K562 (cell line): ENCODE data around the gene OPA3. TPM values are rescaled to one million over a fixed set of nuclear protein-coding genes. Genes with fewer than 3 reads are reported as not detected.
A peak's percentile ranks its signal among the peaks of the same experiment; 100 is the strongest.

Experiments
- ATF1 ChIP-seq, 2 experiments: fragments of 450-650 bp in 1 of 2; IDR thresholded peaks; 2 replicates each; pipeline ENCODE4 v1.6.1; 2016; ENCODE audit warnings: missing compliant biosample characterization in 1 of 2, missing genetic modification characterization in 1 of 2
- CREB3 ChIP-seq: fragments of 450-650 bp; conservative IDR thresholded peaks from 2 replicates; pipeline ENCODE4 v1.6.1; 2016; ENCODE audit warnings: missing genetic modification characterization, low read depth, mild to moderate bottlenecking, missing compliant biosample characterization, moderate library complexity
- FOXA3 ChIP-seq, 2 experiments: fragments of 450-650 bp in 1 of 2; sonication (generic) in 1 of 2; formaldehyde crosslinking; IDR thresholded peaks in 1 of 2; conservative IDR thresholded peaks in 1 of 2; 2 replicates each; pipeline versions ENCODE4 v1.4.0 to v1.8.0; 2020 to 2022; ENCODE audit warnings: mild to moderate bottlenecking in 2 of 2, missing genetic modification reagents in 1 of 2
- HMGXB4 ChIP-seq: sonication (generic); formaldehyde crosslinking; IDR thresholded peaks from 2 replicates; pipeline ENCODE4 v1.8.1; 2023; ENCODE audit warnings: mild to moderate bottlenecking, missing genetic modification reagents
- NELFE ChIP-seq: IDR thresholded peaks from 2 replicates; pipeline ENCODE4 v1.6.1; 2011; ENCODE audit warnings: mild to moderate bottlenecking; ENCODE audit not compliant: insufficient read depth, insufficient read length
- NUFIP1 ChIP-seq: fragments of 450-650 bp; IDR thresholded peaks from 2 replicates; pipeline ENCODE4 v1.6.1; 2018; ENCODE audit not compliant: partially characterized antibody
- SRF ChIP-seq, 2 experiments: fragments of 250-450, 450-650 bp in 1 of 2; sonication (Bioruptor Pico) in 1 of 2; sonication (generic) in 1 of 2; formaldehyde crosslinking; IDR thresholded peaks; 2 replicates each; pipeline versions ENCODE4 v1.5.0 to v1.5.1; 2020 to 2022; ENCODE audit warnings: mild to moderate bottlenecking in 1 of 2, missing genetic modification reagents in 1 of 2
- TAF7 ChIP-seq: fragments of 450-650 bp; IDR thresholded peaks from 2 replicates; pipeline ENCODE4 v1.6.1; 2016; ENCODE audit warnings: missing genetic modification characterization, missing compliant biosample characterization
- ZNF121 ChIP-seq: sonication (generic); formaldehyde crosslinking; conservative IDR thresholded peaks from 2 replicates; pipeline ENCODE4 v1.8.0; 2022; ENCODE audit warnings: missing genetic modification reagents
- ZNF165 ChIP-seq: fragments of 250-450 bp; sonication (Bioruptor Pico); IDR thresholded peaks from 2 replicates; pipeline ENCODE4 v1.4.0; 2020; ENCODE audit warnings: borderline replicate concordance
- ZNF583 ChIP-seq: fragments of 250-450 bp; sonication (Bioruptor Pico); IDR thresholded peaks from 2 replicates; pipeline ENCODE4 v1.4.0; 2020
- ZNF695 ChIP-seq: fragments of 450-650 bp; formaldehyde crosslinking; IDR thresholded peaks from 2 replicates; pipeline ENCODE4 v1.4.0; 2020; ENCODE audit warnings: mild to moderate bottlenecking, moderate library complexity
- polyA plus RNA-seq, 8 experiments: library from polyadenylated mRNA; depleted of rRNA in 4 of 8; stranded (reverse) in 5 of 8; unstranded in 3 of 8; fragments of >200 nt; fragmentation: Nextera tagmentation in 2 of 8; fragmentation: Illumina TruSeq in 1 of 8; extraction: Ambion mirVana in 2 of 8; extraction: Trizol in 1 of 8; gene quantifications; 2 replicates each; pipeline versions ENCODE4 v1.2.1 to v1.2.3, GENCODE V29; 2011 to 2014; ENCODE audit warnings: inconsistent platforms in 1 of 8, missing spikeins in 1 of 8
- total RNA-seq, 7 experiments: library from RNA; depleted of rRNA in 6 of 7; stranded (reverse); fragments of >200 nt in 6 of 7; fragmentation: Illumina TruSeq in 2 of 7; extraction: Trizol in 2 of 7; gene quantifications; 2 replicates each; pipeline versions ENCODE4 v1.2.1 to v1.2.3, GENCODE V29; 2011 to 2021; ENCODE audit warnings: low replicate concordance in 1 of 7
- TF ChIP-seq, protein P1 (sequence below): conservative IDR thresholded peaks from 2 replicates; pipeline ENCODE4 v1.6.1; 2011; ENCODE audit warnings: low read depth, mild to moderate bottlenecking, low read length; ENCODE audit not compliant: control insufficient read depth

OPA3 gene
- total and polyA plus RNA-seq, 9 of the 15 experiments (the other 6 are each of a cell fraction or from before 2014, with no cell fraction given): 1.4 to 18.8 (median 9.0) TPM

- peak in 1 of 2 experiments; percentile 68; a peak in 2 of 4 replicates for TF ChIP-seq SRF (CRISPR knock-in tag; IDR thresholded peaks at IDR 0.05)
- TF ChIP-seq HMGXB4 (CRISPR knock-in tag): peak; percentile 86; the same call in 1 of the 2 replicates
- peak in 1 of 2 experiments; percentile 55; a peak in 2 of 4 replicates for TF ChIP-seq FOXA3 (CRISPR knock-in tag; conservative IDR thresholded peaks at IDR 0.05 in 1 of 2, IDR thresholded peaks at IDR 0.05 in 1 of 2)
- TF ChIP-seq, protein P1, sequence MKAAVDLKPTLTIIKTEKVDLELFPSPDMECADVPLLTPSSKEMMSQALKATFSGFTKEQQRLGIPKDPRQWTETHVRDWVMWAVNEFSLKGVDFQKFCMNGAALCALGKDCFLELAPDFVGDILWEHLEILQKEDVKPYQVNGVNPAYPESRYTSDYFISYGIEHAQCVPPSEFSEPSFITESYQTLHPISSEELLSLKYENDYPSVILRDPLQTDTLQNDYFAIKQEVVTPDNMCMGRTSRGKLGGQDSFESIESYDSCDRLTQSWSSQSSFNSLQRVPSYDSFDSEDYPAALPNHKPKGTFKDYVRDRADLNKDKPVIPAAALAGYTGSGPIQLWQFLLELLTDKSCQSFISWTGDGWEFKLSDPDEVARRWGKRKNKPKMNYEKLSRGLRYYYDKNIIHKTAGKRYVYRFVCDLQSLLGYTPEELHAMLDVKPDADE: peak; percentile 80
- TF ChIP-seq ZNF583 (CRISPR knock-in tag): no peak
- TF ChIP-seq ZNF121 (CRISPR knock-in tag): no peak
- no peak for TF ChIP-seq CREB3 (tag)
- TF ChIP-seq ZNF165 (CRISPR knock-in tag): no peak
- TF ChIP-seq TAF7: no peak; the same call in 1 of the 2 replicates
- TF ChIP-seq ZNF695 (CRISPR knock-in tag): no peak
- TF ChIP-seq NUFIP1: no peak
- no peak for TF ChIP-seq ATF1 (CRISPR knock-in tag; IDR thresholded peaks at IDR 0.05)
- peak; percentile 84 for TF ChIP-seq ATF1 (tag; IDR thresholded peaks at IDR 0.05)
- TF ChIP-seq NELFE: no peak
Measured at GRCh38 chr19:45478454-45479238, 106.0 kb downstream of the OPA3 start (continued).
